HepG2 (cell line): ENCODE results near the gene JMJD8. TPM values are rescaled to one million over a fixed set of nuclear protein-coding genes. Genes with fewer than 3 reads are reported as not detected.

ENCODE experiments used
- ARNT2 ChIP-seq: sonication (generic); formaldehyde crosslinking; IDR thresholded peaks from 2 replicates; pipeline ENCODE4 v1.8.0; 2022; ENCODE audit warnings: mild to moderate bottlenecking, low read depth, missing genetic modification reagents, moderate library complexity
- KMT2B ChIP-seq: IDR thresholded peaks from 2 replicates; pipeline ENCODE4 v1.6.1; 2016; ENCODE audit warnings: missing genetic modification reagents, missing compliant biosample characterization
- MAFK ChIP-seq, 2 experiments: IDR thresholded peaks in 1 of 2; conservative IDR thresholded peaks in 1 of 2; 2 replicates each; pipeline ENCODE4 v1.6.1; 2011; ENCODE audit warnings: improper control_type of control experiment in 2 of 2, low read length in 2 of 2
- SMARCE1 ChIP-seq: fragments of 450-650 bp; IDR thresholded peaks from 2 replicates; pipeline ENCODE4 v1.6.1; 2017; ENCODE audit warnings: borderline replicate concordance
- SP1 ChIP-seq, 2 experiments: fragments of 450-650 bp in 1 of 2; sonication (generic) in 1 of 2; formaldehyde crosslinking in 1 of 2; IDR thresholded peaks; 2 replicates each; pipeline versions ENCODE4 v1.4.0 to v1.6.1; 2016 to 2020; ENCODE audit warnings: missing genetic modification reagents in 1 of 2
- SP5 ChIP-seq: IDR thresholded peaks from 2 replicates; pipeline ENCODE4 v1.6.1; 2016; ENCODE audit warnings: low read depth, borderline replicate concordance
- SRY ChIP-seq: sonication (generic); formaldehyde crosslinking; IDR thresholded peaks from 2 replicates; pipeline ENCODE4 v1.8.0; 2022; ENCODE audit warnings: mild to moderate bottlenecking, missing genetic modification reagents
- ZNF121 ChIP-seq: sonication (generic); formaldehyde crosslinking; IDR thresholded peaks from 2 replicates; pipeline ENCODE4 v1.5.0; 2020; ENCODE audit warnings: mild to moderate bottlenecking, missing genetic modification reagents
- ZNF430 ChIP-seq: sonication (generic); formaldehyde crosslinking; IDR thresholded peaks from 2 replicates; pipeline ENCODE4 v1.9.0; 2021; ENCODE audit warnings: mild to moderate bottlenecking, missing genetic modification reagents
- ZNF562 ChIP-seq: sonication (generic); formaldehyde crosslinking; IDR thresholded peaks from 2 replicates; pipeline ENCODE4 v1.8.0; 2022; ENCODE audit warnings: missing genetic modification reagents, borderline replicate concordance
- ZZZ3 ChIP-seq: sonication (generic); formaldehyde crosslinking; IDR thresholded peaks from 2 replicates; pipeline ENCODE4 v1.4.0; 2020; ENCODE audit warnings: missing genetic modification reagents, mild to moderate bottlenecking, borderline replicate concordance
- polyA plus RNA-seq, 8 experiments: library from polyadenylated mRNA; depleted of rRNA in 3 of 8; stranded (reverse) in 7 of 8; unstranded in 1 of 8; fragments of >200 nt; fragmentation: Illumina TruSeq in 4 of 8; extraction: Trizol in 4 of 8; gene quantifications; 2 replicates each; pipeline versions ENCODE4 v1.2.1 to v1.2.3, GENCODE V29; 2011 to 2016; ENCODE audit warnings: low read depth in 4 of 8, missing spikeins in 1 of 8, mixed read lengths in 1 of 8; ENCODE audit not compliant: insufficient read depth in 1 of 8
- total RNA-seq, 5 experiments: library from RNA; depleted of rRNA; stranded (reverse); fragments of >200 nt; fragmentation: Illumina TruSeq; extraction: Trizol; gene quantifications; 2 replicates each; pipeline ENCODE4 v1.2.3, GENCODE V29; 2016; ENCODE audit warnings: low read depth in 1 of 5
- TF ChIP-seq, protein P1 (sequence below): sonication (generic); formaldehyde crosslinking; IDR thresholded peaks from 2 replicates; pipeline ENCODE4 v1.4.0; 2020; ENCODE audit warnings: missing genetic modification reagents, borderline replicate concordance
- TF ChIP-seq, protein P2 (sequence below): sonication (generic); formaldehyde crosslinking; IDR thresholded peaks from 2 replicates; pipeline ENCODE4 v1.5.0; 2020; ENCODE audit warnings: mild to moderate bottlenecking, missing genetic modification reagents
- TF ChIP-seq, protein P3 (sequence below), 2 experiments: fragments of 450-650 bp in 1 of 2; sonication (generic) in 1 of 2; formaldehyde crosslinking in 1 of 2; IDR thresholded peaks; 2 replicates each; pipeline versions ENCODE4 v1.6.1 to v1.8.0; 2016 to 2022; ENCODE audit warnings: antibody characterized with exemption in 1 of 2, mild to moderate bottlenecking in 1 of 2, missing genetic modification reagents in 1 of 2

The JMJD8 gene
- total and polyA plus RNA-seq, 2 of the 13 experiments (the other 11 are each of a cell fraction or from before 2014, with no cell fraction given) = 2.6 to 11.8 TPM

DNA sequence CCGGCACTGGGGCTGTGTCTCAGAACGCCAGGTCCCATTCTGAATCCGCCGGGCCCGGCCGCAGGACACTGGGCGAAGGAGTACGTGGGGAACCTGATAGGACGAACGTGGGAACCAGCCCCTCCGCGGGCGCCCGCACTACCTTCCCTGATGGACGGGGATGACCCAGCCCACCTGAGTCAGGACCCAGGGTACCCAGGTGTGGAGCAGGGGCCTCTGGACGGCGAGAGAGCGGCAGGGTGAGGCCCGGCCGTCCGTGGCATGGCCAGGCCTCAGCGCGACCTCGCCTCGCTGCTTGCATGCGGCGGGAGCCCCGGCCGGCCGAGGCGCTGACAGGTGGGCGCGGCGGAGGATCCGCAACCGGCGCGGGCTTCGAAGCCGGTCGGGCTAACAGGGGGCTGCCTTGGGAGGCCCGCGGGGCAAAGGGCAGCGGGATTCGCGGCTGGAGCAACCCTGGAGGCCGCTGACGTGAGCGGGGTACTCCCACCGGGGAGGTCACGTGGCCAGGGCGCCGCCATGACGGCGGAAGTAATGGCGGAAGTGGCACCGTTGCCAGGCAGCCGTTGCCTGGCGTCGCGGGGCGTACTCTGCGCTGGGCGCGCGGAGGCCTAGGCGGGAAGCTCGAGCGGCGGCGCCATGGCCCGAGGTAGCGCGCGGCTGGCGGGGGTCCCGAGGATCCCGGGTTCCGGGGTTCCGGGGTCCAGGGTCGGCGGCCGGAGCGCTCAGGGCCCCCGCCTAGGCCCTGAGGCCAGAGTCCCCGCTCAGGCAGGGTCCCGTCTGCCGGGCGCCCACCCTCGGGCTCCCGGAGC, 35.1 kb downstream of the JMJD8 start, which contains the start of gene WDR90 (continued):
- TF ChIP-seq, protein P1, sequence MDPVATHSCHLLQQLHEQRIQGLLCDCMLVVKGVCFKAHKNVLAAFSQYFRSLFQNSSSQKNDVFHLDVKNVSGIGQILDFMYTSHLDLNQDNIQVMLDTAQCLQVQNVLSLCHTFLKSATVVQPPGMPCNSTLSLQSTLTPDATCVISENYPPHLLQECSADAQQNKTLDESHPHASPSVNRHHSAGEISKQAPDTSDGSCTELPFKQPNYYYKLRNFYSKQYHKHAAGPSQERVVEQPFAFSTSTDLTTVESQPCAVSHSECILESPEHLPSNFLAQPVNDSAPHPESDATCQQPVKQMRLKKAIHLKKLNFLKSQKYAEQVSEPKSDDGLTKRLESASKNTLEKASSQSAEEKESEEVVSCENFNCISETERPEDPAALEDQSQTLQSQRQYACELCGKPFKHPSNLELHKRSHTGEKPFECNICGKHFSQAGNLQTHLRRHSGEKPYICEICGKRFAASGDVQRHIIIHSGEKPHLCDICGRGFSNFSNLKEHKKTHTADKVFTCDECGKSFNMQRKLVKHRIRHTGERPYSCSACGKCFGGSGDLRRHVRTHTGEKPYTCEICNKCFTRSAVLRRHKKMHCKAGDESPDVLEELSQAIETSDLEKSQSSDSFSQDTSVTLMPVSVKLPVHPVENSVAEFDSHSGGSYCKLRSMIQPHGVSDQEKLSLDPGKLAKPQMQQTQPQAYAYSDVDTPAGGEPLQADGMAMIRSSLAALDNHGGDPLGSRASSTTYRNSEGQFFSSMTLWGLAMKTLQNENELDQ (CRISPR knock-in tag) = no peak
- TF ChIP-seq, protein P2, sequence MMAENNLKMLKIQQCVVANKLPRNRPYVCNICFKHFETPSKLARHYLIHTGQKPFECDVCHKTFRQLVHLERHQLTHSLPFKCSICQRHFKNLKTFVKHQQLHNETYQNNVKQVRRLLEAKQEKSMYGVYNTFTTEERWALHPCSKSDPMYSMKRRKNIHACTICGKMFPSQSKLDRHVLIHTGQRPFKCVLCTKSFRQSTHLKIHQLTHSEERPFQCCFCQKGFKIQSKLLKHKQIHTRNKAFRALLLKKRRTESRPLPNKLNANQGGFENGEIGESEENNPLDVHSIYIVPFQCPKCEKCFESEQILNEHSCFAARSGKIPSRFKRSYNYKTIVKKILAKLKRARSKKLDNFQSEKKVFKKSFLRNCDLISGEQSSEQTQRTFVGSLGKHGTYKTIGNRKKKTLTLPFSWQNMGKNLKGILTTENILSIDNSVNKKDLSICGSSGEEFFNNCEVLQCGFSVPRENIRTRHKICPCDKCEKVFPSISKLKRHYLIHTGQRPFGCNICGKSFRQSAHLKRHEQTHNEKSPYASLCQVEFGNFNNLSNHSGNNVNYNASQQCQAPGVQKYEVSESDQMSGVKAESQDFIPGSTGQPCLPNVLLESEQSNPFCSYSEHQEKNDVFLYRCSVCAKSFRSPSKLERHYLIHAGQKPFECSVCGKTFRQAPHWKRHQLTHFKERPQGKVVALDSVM (CRISPR knock-in tag) = peak; percentile 93
- TF ChIP-seq MAFK (conservative IDR thresholded peaks at IDR 0.05 in 1 of 2, IDR thresholded peaks at IDR 0.05 in 1 of 2; ENCODE audit: low read length in 2 of 2) (no peak), SRY (CRISPR knock-in tag) (peak; percentile 91), SP1 (IDR thresholded peaks at IDR 0.05) (no peak), SP1 (CRISPR knock-in tag; IDR thresholded peaks at IDR 0.05) (peak; percentile 78), ZNF430 (CRISPR knock-in tag) (peak; percentile 67; the same call in 1 of the 2 replicates), ARNT2 (peak; percentile 92), ZZZ3 (no peak; the same call in 1 of the 2 replicates), SMARCE1 (no peak), ZNF121 (CRISPR knock-in tag) (0 out of 2 replicates have a peak, but pooled peaks have one; percentile 52), SP5 (CRISPR knock-in tag) (peak; percentile 28; the same call in 1 of the 2 replicates), ZNF562 (CRISPR knock-in tag) (peak; percentile 56; the same call in 1 of the 2 replicates), KMT2B (peak; percentile 55; the same call in 1 of the 2 replicates)
- TF ChIP-seq, protein P3, sequence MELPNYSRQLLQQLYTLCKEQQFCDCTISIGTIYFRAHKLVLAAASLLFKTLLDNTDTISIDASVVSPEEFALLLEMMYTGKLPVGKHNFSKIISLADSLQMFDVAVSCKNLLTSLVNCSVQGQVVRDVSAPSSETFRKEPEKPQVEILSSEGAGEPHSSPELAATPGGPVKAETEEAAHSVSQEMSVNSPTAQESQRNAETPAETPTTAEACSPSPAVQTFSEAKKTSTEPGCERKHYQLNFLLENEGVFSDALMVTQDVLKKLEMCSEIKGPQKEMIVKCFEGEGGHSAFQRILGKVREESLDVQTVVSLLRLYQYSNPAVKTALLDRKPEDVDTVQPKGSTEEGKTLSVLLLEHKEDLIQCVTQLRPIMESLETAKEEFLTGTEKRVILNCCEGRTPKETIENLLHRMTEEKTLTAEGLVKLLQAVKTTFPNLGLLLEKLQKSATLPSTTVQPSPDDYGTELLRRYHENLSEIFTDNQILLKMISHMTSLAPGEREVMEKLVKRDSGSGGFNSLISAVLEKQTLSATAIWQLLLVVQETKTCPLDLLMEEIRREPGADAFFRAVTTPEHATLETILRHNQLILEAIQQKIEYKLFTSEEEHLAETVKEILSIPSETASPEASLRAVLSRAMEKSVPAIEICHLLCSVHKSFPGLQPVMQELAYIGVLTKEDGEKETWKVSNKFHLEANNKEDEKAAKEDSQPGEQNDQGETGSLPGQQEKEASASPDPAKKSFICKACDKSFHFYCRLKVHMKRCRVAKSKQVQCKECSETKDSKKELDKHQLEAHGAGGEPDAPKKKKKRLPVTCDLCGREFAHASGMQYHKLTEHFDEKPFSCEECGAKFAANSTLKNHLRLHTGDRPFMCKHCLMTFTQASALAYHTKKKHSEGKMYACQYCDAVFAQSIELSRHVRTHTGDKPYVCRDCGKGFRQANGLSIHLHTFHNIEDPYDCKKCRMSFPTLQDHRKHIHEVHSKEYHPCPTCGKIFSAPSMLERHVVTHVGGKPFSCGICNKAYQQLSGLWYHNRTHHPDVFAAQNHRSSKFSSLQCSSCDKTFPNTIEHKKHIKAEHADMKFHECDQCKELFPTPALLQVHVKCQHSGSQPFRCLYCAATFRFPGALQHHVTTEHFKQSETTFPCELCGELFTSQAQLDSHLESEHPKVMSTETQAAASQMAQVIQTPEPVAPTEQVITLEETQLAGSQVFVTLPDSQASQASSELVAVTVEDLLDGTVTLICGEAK (IDR thresholded peaks at IDR 0.05) = no peak
- TF ChIP-seq, protein P3 (CRISPR knock-in tag; IDR thresholded peaks at IDR 0.05) = peak; percentile 88
